ENCODE measurements around the gene TLN1. TPM values are rescaled to one million over a fixed set of nuclear protein-coding genes. Genes with fewer than 3 reads are reported as not detected.

The TLN1 gene
- total RNA-seq: 90.8 TPM

- H3K4me3 ChIP-seq (ENCODE audit: low read length in 3 of 3): peak within 1 kb of the TSS; percentile 95 to 96 (median 96)
- H3K9ac ChIP-seq (ENCODE audit: low read depth in 1 of 3, low read length in 3 of 3): peak within 1 kb of the TSS; percentile 93 to 99 (median 95)
- peaks cover 52 to 57% (median 52%) of the 10 kb centered on the region in 3 donors for H3K4me1 ChIP-seq (ENCODE audit: control insufficient read depth in 3 of 3, insufficient read depth in 3 of 3, low read length in 3 of 3)
These were observed at the start of gene TLN1, which contains the start of gene CREB3 for GRCh38 chr9:35732185-35732799. Gene TLN1 (minus strand): TSS chr9:35732195. CDS start chr9:35725694, 6,501 bp downstream. Gene CREB3 (plus strand): TSS chr9:35732666. CDS start chr9:35732773, 107 bp downstream.

GRCh38 chr9:35781066-35781465 lies 49.1 kb upstream of the TLN1 start:
- Histone ChIP-seq H3K9me3 (ENCODE audit: control insufficient read depth in 3 of 3, low read length in 3 of 3) (no peaks in the 10 kb centered on the region), H3K27me3 (ENCODE audit: control insufficient read depth in 3 of 3, insufficient read depth in 3 of 3, low read length in 3 of 3) (no peaks in the 10 kb centered on the region), H3K4me1 (ENCODE audit: control insufficient read depth in 3 of 3, insufficient read depth in 3 of 3, low read length in 3 of 3) (no peaks in the 10 kb centered on the region), H3K9ac (ENCODE audit: low read depth in 1 of 3, low read length in 3 of 3) (no peak overlapping the region), H3K27ac (ENCODE audit: low read depth, low read length) (no peak overlapping the region), H3K4me3 (ENCODE audit: low read length in 3 of 3) (no peak overlapping the region), H3K36me3 (ENCODE audit: control insufficient read depth in 3 of 3, insufficient read depth in 3 of 3, low read length in 3 of 3) (peaks cover 0 to 2% (median 0%) of the 10 kb centered on the region in 3 donors)

More at GRCh38 chr9:35732185-35732799, at the start of gene TLN1, which contains the start of gene CREB3:
- Histone ChIP-seq H3K27ac (ENCODE audit: low read depth, low read length) (peak within 1 kb of the TSS; percentile 95), H3K9me3 (ENCODE audit: control insufficient read depth in 3 of 3, low read length in 3 of 3) (no peaks in the 10 kb centered on the region), H3K27me3 (ENCODE audit: control insufficient read depth in 3 of 3, insufficient read depth in 3 of 3, low read length in 3 of 3) (no peaks in the 10 kb centered on the region), H3K36me3 (ENCODE audit: control insufficient read depth in 3 of 3, insufficient read depth in 3 of 3, low read length in 3 of 3) (peaks cover 17 to 34% (median 25%) of the 10 kb centered on the region in 3 donors)

- Histone ChIP-seq H3K4me1 (ENCODE audit: control insufficient read depth in 3 of 3, insufficient read depth in 3 of 3, low read length in 3 of 3) (no peaks in the 10 kb centered on the region), H3K4me3 (ENCODE audit: low read length in 3 of 3) (no peak overlapping the region), H3K36me3 (ENCODE audit: control insufficient read depth in 3 of 3, insufficient read depth in 3 of 3, low read length in 3 of 3) (peaks cover 0 to 2% (median 0%) of the 10 kb centered on the region in 3 donors), H3K9me3 (ENCODE audit: control insufficient read depth in 3 of 3, low read length in 3 of 3) (no peaks in the 10 kb centered on the region), H3K9ac (ENCODE audit: low read depth in 1 of 3, low read length in 3 of 3) (no peak overlapping the region), H3K27ac (ENCODE audit: low read depth, low read length) (no peak overlapping the region), H3K27me3 (ENCODE audit: control insufficient read depth in 3 of 3, insufficient read depth in 3 of 3, low read length in 3 of 3) (no peaks in the 10 kb centered on the region)
These were observed 46.5 kb upstream of the TLN1 start for GRCh38 chr9:35778496-35778895.

GRCh38 chr9:35776018-35776417 lies 44.0 kb upstream of the TLN1 start:
- no peaks in the 10 kb centered on the region for H3K27me3 ChIP-seq (ENCODE audit: control insufficient read depth in 3 of 3, insufficient read depth in 3 of 3, low read length in 3 of 3)
- no peaks in the 10 kb centered on the region for H3K36me3 ChIP-seq (ENCODE audit: control insufficient read depth in 3 of 3, insufficient read depth in 3 of 3, low read length in 3 of 3)
- H3K9ac ChIP-seq (ENCODE audit: low read depth in 1 of 3, low read length in 3 of 3): no peak overlapping the region
- H3K4me3 ChIP-seq (ENCODE audit: low read length in 3 of 3): no peak overlapping the region
- no peak overlapping the region for H3K27ac ChIP-seq (ENCODE audit: low read depth, low read length)
- peaks cover 9 to 13% (median 12%) of the 10 kb centered on the region in 3 donors for H3K4me1 ChIP-seq (ENCODE audit: control insufficient read depth in 3 of 3, insufficient read depth in 3 of 3, low read length in 3 of 3)
- H3K9me3 ChIP-seq (ENCODE audit: control insufficient read depth in 3 of 3, low read length in 3 of 3): no peaks in the 10 kb centered on the region

- Histone ChIP-seq H3K27me3 (ENCODE audit: control insufficient read depth in 3 of 3, insufficient read depth in 3 of 3, low read length in 3 of 3) (no peaks in the 10 kb centered on the region), H3K36me3 (ENCODE audit: control insufficient read depth in 3 of 3, insufficient read depth in 3 of 3, low read length in 3 of 3) (no peaks in the 10 kb centered on the region), H3K9me3 (ENCODE audit: control insufficient read depth in 3 of 3, low read length in 3 of 3) (no peaks in the 10 kb centered on the region), H3K4me3 (ENCODE audit: low read length in 3 of 3) (no peak overlapping the region), H3K27ac (ENCODE audit: low read depth, low read length) (no peak overlapping the region), H3K4me1 (ENCODE audit: control insufficient read depth in 3 of 3, insufficient read depth in 3 of 3, low read length in 3 of 3) (peaks cover 18 to 21% (median 18%) of the 10 kb centered on the region in 3 donors), H3K9ac (ENCODE audit: low read depth in 1 of 3, low read length in 3 of 3) (no peak overlapping the region)
These were observed 43.1 kb upstream of the TLN1 start for GRCh38 chr9:35774907-35775635.

- H3K36me3 ChIP-seq (ENCODE audit: control insufficient read depth in 3 of 3, insufficient read depth in 3 of 3, low read length in 3 of 3): no peaks in the 10 kb centered on the region
- no peaks in the 10 kb centered on the region for H3K9me3 ChIP-seq (ENCODE audit: control insufficient read depth in 3 of 3, low read length in 3 of 3)
- H3K4me3 ChIP-seq (ENCODE audit: low read length in 3 of 3): no peak overlapping the region
- H3K27ac ChIP-seq (ENCODE audit: low read depth, low read length): no peak overlapping the region
- no peaks in the 10 kb centered on the region for H3K27me3 ChIP-seq (ENCODE audit: control insufficient read depth in 3 of 3, insufficient read depth in 3 of 3, low read length in 3 of 3)
- H3K4me1 ChIP-seq (ENCODE audit: control insufficient read depth in 3 of 3, insufficient read depth in 3 of 3, low read length in 3 of 3): peaks cover 18 to 25% (median 18%) of the 10 kb centered on the region in 3 donors
- H3K9ac ChIP-seq (ENCODE audit: low read depth in 1 of 3, low read length in 3 of 3): no peak overlapping the region
These were observed 39.9 kb upstream of the TLN1 start for GRCh38 chr9:35771943-35772342.

GRCh38 chr9:35771534-35771933 lies 39.5 kb upstream of the TLN1 start:
- H3K27me3 ChIP-seq (ENCODE audit: control insufficient read depth in 3 of 3, insufficient read depth in 3 of 3, low read length in 3 of 3): no peaks in the 10 kb centered on the region
- H3K4me1 ChIP-seq (ENCODE audit: control insufficient read depth in 3 of 3, insufficient read depth in 3 of 3, low read length in 3 of 3): peaks cover 18 to 25% (median 18%) of the 10 kb centered on the region in 3 donors
- no peaks in the 10 kb centered on the region for H3K36me3 ChIP-seq (ENCODE audit: control insufficient read depth in 3 of 3, insufficient read depth in 3 of 3, low read length in 3 of 3)
- peak overlapping the region in 1 of 3 donors; percentile 57 for H3K9ac ChIP-seq (ENCODE audit: low read depth in 1 of 3, low read length in 3 of 3)
- peak overlapping the region; percentile 73 for H3K27ac ChIP-seq (ENCODE audit: low read depth, low read length)
- no peak overlapping the region for H3K4me3 ChIP-seq (ENCODE audit: low read length in 3 of 3)
- H3K9me3 ChIP-seq (ENCODE audit: control insufficient read depth in 3 of 3, low read length in 3 of 3): no peaks in the 10 kb centered on the region

- Histone ChIP-seq H3K27me3 (ENCODE audit: control insufficient read depth in 3 of 3, insufficient read depth in 3 of 3, low read length in 3 of 3) (no peaks in the 10 kb centered on the region), H3K4me3 (ENCODE audit: low read length in 3 of 3) (peak overlapping the region in 1 of 3 donors; percentile 6), H3K9ac (ENCODE audit: low read depth in 1 of 3, low read length in 3 of 3) (peak overlapping the region in 1 of 3 donors; percentile 57), H3K9me3 (ENCODE audit: control insufficient read depth in 3 of 3, low read length in 3 of 3) (no peaks in the 10 kb centered on the region), H3K36me3 (ENCODE audit: control insufficient read depth in 3 of 3, insufficient read depth in 3 of 3, low read length in 3 of 3) (no peaks in the 10 kb centered on the region), H3K27ac (ENCODE audit: low read depth, low read length) (peak overlapping the region; percentile 73), H3K4me1 (ENCODE audit: control insufficient read depth in 3 of 3, insufficient read depth in 3 of 3, low read length in 3 of 3) (peaks cover 18 to 25% (median 18%) of the 10 kb centered on the region in 3 donors)
These were observed 39.1 kb upstream of the TLN1 start for GRCh38 chr9:35771075-35771433.

- no peak overlapping the region for H3K27ac ChIP-seq (ENCODE audit: low read depth, low read length)
- no peak overlapping the region for H3K9ac ChIP-seq (ENCODE audit: low read depth in 1 of 3, low read length in 3 of 3)
- H3K4me1 ChIP-seq (ENCODE audit: control insufficient read depth in 3 of 3, insufficient read depth in 3 of 3, low read length in 3 of 3): peaks cover 18 to 25% (median 18%) of the 10 kb centered on the region in 3 donors
- no peak overlapping the region for H3K4me3 ChIP-seq (ENCODE audit: low read length in 3 of 3)
- no peaks in the 10 kb centered on the region for H3K36me3 ChIP-seq (ENCODE audit: control insufficient read depth in 3 of 3, insufficient read depth in 3 of 3, low read length in 3 of 3)
- H3K9me3 ChIP-seq (ENCODE audit: control insufficient read depth in 3 of 3, low read length in 3 of 3): no peaks in the 10 kb centered on the region
- H3K27me3 ChIP-seq (ENCODE audit: control insufficient read depth in 3 of 3, insufficient read depth in 3 of 3, low read length in 3 of 3): no peaks in the 10 kb centered on the region
These were observed 37.8 kb upstream of the TLN1 start for GRCh38 chr9:35769763-35770162.

- no peaks in the 10 kb centered on the region for H3K9me3 ChIP-seq (ENCODE audit: control insufficient read depth in 3 of 3, low read length in 3 of 3)
- no peak overlapping the region for H3K9ac ChIP-seq (ENCODE audit: low read depth in 1 of 3, low read length in 3 of 3)
- H3K4me1 ChIP-seq (ENCODE audit: control insufficient read depth in 3 of 3, insufficient read depth in 3 of 3, low read length in 3 of 3): peaks cover 18 to 25% (median 18%) of the 10 kb centered on the region in 3 donors
- H3K27ac ChIP-seq (ENCODE audit: low read depth, low read length): no peak overlapping the region
- no peaks in the 10 kb centered on the region for H3K36me3 ChIP-seq (ENCODE audit: control insufficient read depth in 3 of 3, insufficient read depth in 3 of 3, low read length in 3 of 3)
- no peak overlapping the region for H3K4me3 ChIP-seq (ENCODE audit: low read length in 3 of 3)
- no peaks in the 10 kb centered on the region for H3K27me3 ChIP-seq (ENCODE audit: control insufficient read depth in 3 of 3, insufficient read depth in 3 of 3, low read length in 3 of 3)
These were observed 35.5 kb upstream of the TLN1 start for GRCh38 chr9:35767458-35767857.
